T-helper 1 cell treated with Interleukin-12 subunit alpha and Interleukin-12 subunit beta and Interleukin-4 antibody, amounts not matched to agents 30 ng/mL and 1 ng/mL, for 36 hours (primary cell): ENCODE measurements around the gene PHF2. TPM values are rescaled to one million over a fixed set of nuclear protein-coding genes. Genes with fewer than 3 reads are reported as not detected.

Experiments used
- intact Hi-C: fragments of 100-400 bp; cut with micrococcal nuclease; formaldehyde crosslinking; loops from one replicate; pipeline ENCODE4 v1.15.1; 2024
- total RNA-seq: library from RNA; stranded (reverse); gene quantifications from 2 replicates; pipeline ENCODE4 v1.2.3, GENCODE V29; 2022

The PHF2 gene
- total RNA-seq, 1 donor from 2014 or later: 29.9 TPM

DNA sequence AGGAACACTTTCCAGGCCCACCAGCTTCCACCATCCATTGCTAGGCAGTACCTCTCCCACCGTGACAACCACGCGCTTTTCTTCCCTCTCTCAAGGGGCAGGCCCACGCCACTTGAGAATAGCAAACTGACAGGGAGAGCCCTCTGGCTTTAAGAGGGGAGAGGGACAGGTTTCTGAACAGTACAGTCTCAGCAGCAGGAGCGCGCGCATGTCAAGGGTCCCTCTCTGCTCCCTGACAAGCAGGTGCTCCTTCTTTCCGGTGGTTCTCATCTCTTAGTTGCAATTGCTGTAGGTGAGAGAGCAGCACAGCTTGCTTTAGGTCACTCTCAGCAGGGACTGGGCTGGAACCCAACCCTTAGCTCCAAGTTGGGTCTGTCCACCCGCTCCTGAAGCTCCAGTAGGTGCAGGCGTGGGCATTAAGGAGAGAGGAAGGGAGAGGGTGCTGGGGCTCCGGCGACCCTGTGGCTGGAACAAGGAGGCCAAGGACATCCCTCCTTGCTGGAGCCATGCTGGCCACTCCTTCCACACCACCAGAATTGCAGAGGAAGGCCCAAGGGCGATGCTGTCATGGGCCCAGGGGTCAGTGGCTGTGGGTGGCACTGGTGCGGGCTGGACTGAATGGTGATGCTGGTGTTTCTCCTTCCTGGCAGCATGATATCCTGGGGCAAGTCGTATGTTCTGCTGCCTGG lies 9.0 kb upstream of the PHF2 start:
- intact Hi-C loops: loop anchor here (2.0 to 10.0 kb wide), 7 partner anchors 67 to 1453 kb away; partner anchors contain the start of gene SPTLC1

- intact Hi-C loops: loop anchor here (5.0 to 10.0 kb wide), 5 partner anchors 291 to 1453 kb away; partner anchors contain the start of gene SPTLC1
Measured at GRCh38 chr9:93568169-93568568, 8.2 kb upstream of the PHF2 start.

DNA sequence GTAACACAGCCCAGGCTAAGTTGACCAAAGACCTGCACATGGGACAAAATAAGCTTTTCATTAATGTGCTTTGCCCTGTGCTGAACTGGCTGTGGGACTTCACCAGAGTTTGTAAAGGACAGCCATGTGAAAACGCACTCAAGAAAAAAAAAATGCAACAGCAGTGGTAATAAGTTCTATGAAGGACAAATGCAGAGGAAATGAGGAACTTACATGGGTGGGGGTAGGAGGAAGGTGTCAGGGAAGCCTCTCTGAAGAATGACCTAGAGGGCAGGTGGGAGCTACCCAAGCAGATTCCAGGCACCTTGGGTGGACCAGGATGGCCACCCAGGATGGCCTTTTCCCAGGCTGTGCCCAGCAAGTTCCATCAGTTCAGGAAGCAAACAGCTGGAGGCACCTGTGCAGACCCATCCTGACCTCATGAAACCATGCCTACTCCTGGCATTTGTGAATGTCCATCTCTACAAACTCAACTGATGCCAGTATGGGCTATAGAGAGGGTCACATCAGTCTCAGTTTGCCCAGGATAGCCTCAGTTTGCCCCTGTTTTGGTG lies 6.7 kb upstream of the PHF2 start:
- intact Hi-C loops: loop anchor here (5.0 to 10.0 kb wide), 5 partner anchors 292 to 1455 kb away; partner anchors contain the start of gene SPTLC1

GRCh38 chr9:93572221-93572620 lies 4.2 kb upstream of the PHF2 start:
- intact Hi-C loops: no loop called here

GRCh38 chr9:93572636-93573515 lies 3.5 kb upstream of the PHF2 start:
- intact Hi-C loops: no loop called here

- intact Hi-C loops: no loop called here
Measured at GRCh38 chr9:93573516-93573828, 2.9 kb upstream of the PHF2 start.

GRCh38 chr9:93574091-93574899 lies 2.1 kb upstream of the PHF2 start:
- intact Hi-C loops: no loop called here

GRCh38 chr9:93574900-93575795 lies 1.2 kb upstream of the PHF2 start:
- intact Hi-C loops: no loop called here

GRCh38 chr9:93575796-93576257 lies 557 bp upstream of the PHF2 start:
- intact Hi-C loops: loop anchor here (1.0 kb wide), 2 partner anchors 10 to 811 kb away; no protein-coding TSS in a partner anchor

GRCh38 chr9:93577078-93577974 lies 942 bp downstream of the PHF2 start:
- intact Hi-C loops: no loop called here

DNA sequence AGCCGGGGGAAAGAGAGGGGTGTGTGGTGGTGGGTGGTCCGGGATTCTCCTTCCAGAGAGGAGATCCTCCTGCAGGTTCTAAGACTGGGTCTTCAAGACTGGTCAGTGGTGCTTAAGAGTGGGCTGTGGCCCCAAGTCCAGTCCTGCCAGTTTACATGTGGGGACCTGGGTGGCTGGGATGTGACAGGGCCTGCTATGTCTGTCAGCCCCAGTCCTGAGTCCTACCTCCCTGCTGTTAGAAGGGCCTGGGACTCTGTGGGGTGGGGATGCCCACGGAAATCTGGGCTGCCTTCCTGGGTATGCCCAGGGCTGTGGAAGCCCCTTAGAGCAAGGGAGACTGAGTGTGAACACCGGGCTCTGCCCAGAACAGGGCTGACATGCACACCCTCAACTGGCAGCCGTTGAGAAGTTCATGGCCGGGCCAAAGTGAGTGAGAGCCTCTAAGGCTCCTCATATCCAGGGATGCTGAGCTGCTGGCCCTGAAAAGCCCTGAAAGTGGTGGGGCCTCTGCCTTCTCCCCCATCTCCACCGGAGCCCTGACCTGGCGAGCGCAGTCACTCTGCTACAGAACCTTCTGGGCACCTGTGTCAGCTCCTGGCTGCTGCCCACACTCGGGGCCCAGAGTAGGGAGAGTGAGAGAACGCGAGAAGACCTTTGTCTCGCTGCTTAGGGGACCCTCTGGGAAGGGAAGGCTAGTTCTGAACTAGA lies 1.7 kb downstream of the PHF2 start:
- intact Hi-C loops: no loop called here

DNA sequence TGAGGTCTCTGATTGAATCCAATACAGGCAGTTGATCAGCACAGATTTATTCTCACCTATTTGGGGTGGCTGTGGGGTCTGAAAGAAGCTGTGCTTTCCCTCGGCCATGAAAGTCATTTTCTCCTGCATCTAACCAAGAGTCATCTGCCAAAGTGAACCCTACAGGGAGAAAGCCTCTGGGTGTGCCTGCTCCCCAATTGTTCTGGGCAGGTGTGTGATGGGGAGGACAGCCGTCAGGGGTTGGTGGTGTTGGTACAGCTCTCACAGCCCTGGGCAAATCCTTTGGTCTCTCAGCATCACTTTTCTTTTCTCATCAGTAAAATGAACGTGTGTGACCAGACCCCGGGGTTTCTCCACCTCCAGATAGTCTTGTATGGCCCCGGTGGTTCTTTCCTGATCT lies 2.5 kb downstream of the PHF2 start:
- intact Hi-C loops: no loop called here

DNA sequence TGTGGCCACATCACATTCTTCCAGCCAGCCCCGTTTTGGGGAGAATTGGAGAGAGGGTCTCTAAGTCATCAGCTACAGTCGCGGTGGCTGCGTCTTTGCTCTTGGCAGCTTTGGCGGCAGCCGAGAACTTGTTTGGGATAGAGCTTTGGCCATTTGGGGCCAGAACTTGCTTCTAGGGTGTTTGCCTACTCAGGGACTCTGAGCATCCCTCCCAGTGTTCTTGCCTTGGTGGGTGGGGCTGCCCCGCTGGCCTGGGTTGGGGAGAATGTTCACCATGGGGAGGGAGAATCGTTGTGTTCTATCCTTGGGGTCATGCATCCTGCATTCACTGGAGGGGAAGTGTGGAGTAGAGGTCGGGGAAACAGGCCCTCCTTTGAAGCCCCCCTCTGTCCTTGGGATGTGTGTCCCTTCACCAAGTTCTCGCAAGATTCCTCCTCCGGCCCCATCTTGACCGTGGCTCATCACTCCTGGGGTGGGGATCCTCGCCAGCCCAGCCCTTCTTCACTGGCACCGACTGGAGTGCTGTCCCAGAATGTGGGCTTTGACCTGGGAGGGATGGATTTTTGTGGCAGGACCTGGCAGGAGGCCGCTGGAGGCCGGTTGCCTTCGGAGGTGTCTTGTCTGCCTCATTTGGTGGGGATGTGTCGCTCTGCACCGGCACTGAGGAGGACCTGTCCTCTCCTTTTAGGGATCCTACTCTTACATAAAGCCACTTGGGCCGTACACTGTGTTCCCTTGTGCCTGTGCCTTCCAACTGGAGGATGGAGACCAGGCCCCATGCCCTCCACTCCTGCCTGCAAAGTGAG lies 3.5 kb downstream of the PHF2 start:
- intact Hi-C loops: no loop called here

GRCh38 chr9:93580654-93581380 lies 4.4 kb downstream of the PHF2 start:
- intact Hi-C loops: no loop called here

- intact Hi-C loops: no loop called here
Measured at GRCh38 chr9:93582115-93582514, 5.7 kb downstream of the PHF2 start.

DNA sequence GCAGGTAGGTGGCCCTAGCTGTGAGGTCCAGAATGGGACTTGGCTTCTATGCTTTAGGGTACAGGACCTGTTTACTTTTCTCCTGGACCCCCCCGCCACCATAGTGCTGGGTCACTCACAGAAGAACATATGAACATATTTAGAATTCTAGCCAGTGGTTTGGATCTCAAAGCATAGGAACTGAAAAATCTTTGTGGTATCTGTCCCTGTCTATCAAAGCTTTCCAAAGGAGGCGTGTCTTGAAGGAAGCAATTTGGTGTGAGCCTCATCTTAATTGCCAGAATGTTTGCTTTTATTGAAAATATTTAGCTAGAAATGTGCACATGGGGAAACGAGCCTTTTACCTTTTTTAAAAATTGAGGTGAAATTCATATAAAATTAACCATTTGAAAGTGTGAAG lies 6.2 kb downstream of the PHF2 start:
- intact Hi-C loops: no loop called here

GRCh38 chr9:93585259-93585658 lies 8.9 kb downstream of the PHF2 start:
- intact Hi-C loops: no loop called here
